Measurements from ENCODE around the gene STARD9.

- TF ChIP-seq ZNF384 (IDR thresholded peaks at IDR 0.05; ENCODE audit: borderline replicate concordance, low read depth, low read length) (no peak), POLR2AphosphoS5 (IDR thresholded peaks at IDR 0.05; ENCODE audit: low read length) (no peak), CREB1 (IDR thresholded peaks at IDR 0.05; ENCODE audit: low read depth) (no peak), POLR2A (IDR thresholded peaks at IDR 0.05; ENCODE audit: low read depth, low read length) (no peak), ESRRA (IDR thresholded peaks at IDR 0.05; ENCODE audit: low read length) (no peak), CHD2 (IDR thresholded peaks at IDR 0.05; ENCODE audit: borderline replicate concordance, low read depth, low read length) (no peak), CHD4 (IDR thresholded peaks at IDR 0.05) (no peak)
- TF ChIP-seq, protein P1, sequence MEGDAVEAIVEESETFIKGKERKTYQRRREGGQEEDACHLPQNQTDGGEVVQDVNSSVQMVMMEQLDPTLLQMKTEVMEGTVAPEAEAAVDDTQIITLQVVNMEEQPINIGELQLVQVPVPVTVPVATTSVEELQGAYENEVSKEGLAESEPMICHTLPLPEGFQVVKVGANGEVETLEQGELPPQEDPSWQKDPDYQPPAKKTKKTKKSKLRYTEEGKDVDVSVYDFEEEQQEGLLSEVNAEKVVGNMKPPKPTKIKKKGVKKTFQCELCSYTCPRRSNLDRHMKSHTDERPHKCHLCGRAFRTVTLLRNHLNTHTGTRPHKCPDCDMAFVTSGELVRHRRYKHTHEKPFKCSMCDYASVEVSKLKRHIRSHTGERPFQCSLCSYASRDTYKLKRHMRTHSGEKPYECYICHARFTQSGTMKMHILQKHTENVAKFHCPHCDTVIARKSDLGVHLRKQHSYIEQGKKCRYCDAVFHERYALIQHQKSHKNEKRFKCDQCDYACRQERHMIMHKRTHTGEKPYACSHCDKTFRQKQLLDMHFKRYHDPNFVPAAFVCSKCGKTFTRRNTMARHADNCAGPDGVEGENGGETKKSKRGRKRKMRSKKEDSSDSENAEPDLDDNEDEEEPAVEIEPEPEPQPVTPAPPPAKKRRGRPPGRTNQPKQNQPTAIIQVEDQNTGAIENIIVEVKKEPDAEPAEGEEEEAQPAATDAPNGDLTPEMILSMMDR (IDR thresholded peaks at IDR 0.05 in 2 of 3, conservative IDR thresholded peaks at IDR 0.05 in 1 of 3; ENCODE audit: control insufficient read depth in 2 of 3, extremely low read depth in 1 of 3, insufficient read depth in 1 of 3, low read depth in 3 of 3, low read length in 3 of 3) = no peak
- TF ChIP-seq, protein P2, sequence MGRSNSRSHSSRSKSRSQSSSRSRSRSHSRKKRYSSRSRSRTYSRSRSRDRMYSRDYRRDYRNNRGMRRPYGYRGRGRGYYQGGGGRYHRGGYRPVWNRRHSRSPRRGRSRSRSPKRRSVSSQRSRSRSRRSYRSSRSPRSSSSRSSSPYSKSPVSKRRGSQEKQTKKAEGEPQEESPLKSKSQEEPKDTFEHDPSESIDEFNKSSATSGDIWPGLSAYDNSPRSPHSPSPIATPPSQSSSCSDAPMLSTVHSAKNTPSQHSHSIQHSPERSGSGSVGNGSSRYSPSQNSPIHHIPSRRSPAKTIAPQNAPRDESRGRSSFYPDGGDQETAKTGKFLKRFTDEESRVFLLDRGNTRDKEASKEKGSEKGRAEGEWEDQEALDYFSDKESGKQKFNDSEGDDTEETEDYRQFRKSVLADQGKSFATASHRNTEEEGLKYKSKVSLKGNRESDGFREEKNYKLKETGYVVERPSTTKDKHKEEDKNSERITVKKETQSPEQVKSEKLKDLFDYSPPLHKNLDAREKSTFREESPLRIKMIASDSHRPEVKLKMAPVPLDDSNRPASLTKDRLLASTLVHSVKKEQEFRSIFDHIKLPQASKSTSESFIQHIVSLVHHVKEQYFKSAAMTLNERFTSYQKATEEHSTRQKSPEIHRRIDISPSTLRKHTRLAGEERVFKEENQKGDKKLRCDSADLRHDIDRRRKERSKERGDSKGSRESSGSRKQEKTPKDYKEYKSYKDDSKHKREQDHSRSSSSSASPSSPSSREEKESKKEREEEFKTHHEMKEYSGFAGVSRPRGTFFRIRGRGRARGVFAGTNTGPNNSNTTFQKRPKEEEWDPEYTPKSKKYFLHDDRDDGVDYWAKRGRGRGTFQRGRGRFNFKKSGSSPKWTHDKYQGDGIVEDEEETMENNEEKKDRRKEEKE (IDR thresholded peaks at IDR 0.05) = no peak
- TF ChIP-seq, protein P3, sequence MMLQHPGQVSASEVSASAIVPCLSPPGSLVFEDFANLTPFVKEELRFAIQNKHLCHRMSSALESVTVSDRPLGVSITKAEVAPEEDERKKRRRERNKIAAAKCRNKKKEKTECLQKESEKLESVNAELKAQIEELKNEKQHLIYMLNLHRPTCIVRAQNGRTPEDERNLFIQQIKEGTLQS (IDR thresholded peaks at IDR 0.05; ENCODE audit: borderline replicate concordance, extremely low read depth, low read depth, low read length) = no peak
- TF ChIP-seq, protein P4, sequence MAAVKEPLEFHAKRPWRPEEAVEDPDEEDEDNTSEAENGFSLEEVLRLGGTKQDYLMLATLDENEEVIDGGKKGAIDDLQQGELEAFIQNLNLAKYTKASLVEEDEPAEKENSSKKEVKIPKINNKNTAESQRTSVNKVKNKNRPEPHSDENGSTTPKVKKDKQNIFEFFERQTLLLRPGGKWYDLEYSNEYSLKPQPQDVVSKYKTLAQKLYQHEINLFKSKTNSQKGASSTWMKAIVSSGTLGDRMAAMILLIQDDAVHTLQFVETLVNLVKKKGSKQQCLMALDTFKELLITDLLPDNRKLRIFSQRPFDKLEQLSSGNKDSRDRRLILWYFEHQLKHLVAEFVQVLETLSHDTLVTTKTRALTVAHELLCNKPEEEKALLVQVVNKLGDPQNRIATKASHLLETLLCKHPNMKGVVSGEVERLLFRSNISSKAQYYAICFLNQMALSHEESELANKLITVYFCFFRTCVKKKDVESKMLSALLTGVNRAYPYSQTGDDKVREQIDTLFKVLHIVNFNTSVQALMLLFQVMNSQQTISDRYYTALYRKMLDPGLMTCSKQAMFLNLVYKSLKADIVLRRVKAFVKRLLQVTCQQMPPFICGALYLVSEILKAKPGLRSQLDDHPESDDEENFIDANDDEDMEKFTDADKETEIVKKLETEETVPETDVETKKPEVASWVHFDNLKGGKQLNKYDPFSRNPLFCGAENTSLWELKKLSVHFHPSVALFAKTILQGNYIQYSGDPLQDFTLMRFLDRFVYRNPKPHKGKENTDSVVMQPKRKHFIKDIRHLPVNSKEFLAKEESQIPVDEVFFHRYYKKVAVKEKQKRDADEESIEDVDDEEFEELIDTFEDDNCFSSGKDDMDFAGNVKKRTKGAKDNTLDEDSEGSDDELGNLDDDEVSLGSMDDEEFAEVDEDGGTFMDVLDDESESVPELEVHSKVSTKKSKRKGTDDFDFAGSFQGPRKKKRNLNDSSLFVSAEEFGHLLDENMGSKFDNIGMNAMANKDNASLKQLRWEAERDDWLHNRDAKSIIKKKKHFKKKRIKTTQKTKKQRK (IDR thresholded peaks at IDR 0.05; ENCODE audit: low read depth, low read length) = no peak
- TF ChIP-seq, protein P5, sequence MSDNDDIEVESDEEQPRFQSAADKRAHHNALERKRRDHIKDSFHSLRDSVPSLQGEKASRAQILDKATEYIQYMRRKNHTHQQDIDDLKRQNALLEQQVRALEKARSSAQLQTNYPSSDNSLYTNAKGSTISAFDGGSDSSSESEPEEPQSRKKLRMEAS (IDR thresholded peaks at IDR 0.05; ENCODE audit: low read depth, low read length) = no peak
Measured at GRCh38 chr15:42726114-42726513, 150.7 kb downstream of the STARD9 start.

All from GM12878 (cell line).